Loucy (cell line): ENCODE data around the gene MEMO1.

ENCODE experiments used
- CTCF ChIP-seq: fragments of 200-600 bp; sonication (generic); conservative IDR thresholded peaks from 2 replicates; pipeline ENCODE4 v1.5.1; 2014; ENCODE audit warnings: mild to moderate bottlenecking, antibody characterized with exemption, low read length
- EZH2phosphoT487 ChIP-seq: fragments of 200-600 bp; IDR thresholded peaks from 2 replicates; pipeline ENCODE4 v1.6.1; 2018; ENCODE audit warnings: antibody characterized with exemption, mild to moderate bottlenecking, moderate library complexity, borderline replicate concordance

DNA sequence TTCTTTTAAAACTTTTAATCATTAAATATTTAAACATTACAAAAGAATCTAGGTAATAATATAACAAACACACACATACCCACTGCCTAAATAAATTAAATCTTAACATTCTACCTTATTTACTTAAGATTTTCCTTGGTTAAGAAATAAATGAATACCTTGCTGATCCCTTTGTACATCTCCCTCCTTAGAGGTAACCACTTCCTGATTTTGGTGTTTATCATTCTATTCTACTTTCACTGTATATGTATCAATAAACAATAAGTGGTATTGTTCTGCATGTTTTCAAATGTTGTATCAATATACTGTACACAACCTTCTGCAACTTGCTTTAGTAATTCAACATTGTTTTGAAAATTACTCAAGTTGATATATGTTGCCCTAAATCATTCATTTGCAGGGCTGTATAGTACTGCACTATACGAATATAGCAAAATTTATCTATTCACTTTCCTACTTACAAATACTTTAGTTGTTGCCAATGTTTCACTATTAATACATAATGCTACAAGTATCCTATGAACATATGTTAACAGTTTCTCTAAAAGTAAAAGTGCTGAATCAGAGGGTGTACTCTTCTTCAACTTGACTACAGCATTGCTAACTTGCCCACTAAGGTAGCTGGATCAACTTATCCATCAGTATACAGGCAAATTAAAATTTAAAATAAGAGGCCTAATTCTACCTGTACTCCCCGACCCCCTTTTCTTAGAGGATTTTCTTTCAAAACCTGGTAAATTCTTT lies 65.8 kb downstream of the MEMO1 start:
- TF ChIP-seq CTCF (no peak), EZH2phosphoT487 (no peak)
